ENCODE data around the gene CACNG7. TPM values are rescaled to one million over a fixed set of nuclear protein-coding genes. Genes with fewer than 3 reads are reported as not detected.
"Not testable (repeated sequence)": the region's sequence is repeated elsewhere in the genome, so short reads cannot be mapped to it uniquely, and the experiment has no call there.

Gene CACNG7
- total RNA-seq, 2 experiments from 2014 or later: not detected

DNA sequence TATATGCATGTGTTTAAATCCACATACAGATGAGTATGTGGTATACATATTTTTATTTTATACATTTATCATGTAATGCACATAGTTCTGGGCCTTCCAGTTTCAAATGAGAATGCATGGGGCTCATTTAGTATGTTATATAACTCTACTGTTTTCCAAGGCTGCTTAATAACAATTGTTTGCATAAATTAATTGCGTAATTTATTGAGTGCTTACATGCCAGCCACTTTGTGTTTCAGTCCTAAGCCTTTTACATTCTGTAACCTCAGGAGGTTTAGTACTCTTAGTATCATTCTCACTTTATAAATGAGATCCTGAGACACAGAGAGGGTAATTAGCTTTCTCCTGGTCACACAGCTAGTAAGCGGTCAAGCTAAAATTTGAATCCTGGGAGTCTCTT lies 36.9 kb downstream of the CACNG7 start:
- POLR2A ChIA-PET: no interaction called here
- Mint-ChIP-seq H3K27ac (no peak overlapping the region), H3K9me3 (no peaks in the 10 kb centered on the region), H3K27me3 (peaks cover 34% of the 10 kb centered on the region), H3K4me1 (ENCODE audit: low read depth) (no peaks in the 10 kb centered on the region), H3K36me3 (ENCODE audit: low read depth) (no peaks in the 10 kb centered on the region), H3K4me3 (no peak overlapping the region)
- intact Hi-C loops (cut with micrococcal nuclease): loop anchor here (10.0 kb wide), 1 partner anchor 79 kb away; no protein-coding TSS in a partner anchor
- CTCF ChIA-PET: interaction anchor here (1.2 to 2.0 kb wide), 2 partner anchors 24 to 84 kb away, joined by 3 to 5 read pairs; no protein-coding TSS in a partner anchor
- no peak for DNase-seq
- no peak for ATAC-seq
- TF ChIP-seq, protein P1, sequence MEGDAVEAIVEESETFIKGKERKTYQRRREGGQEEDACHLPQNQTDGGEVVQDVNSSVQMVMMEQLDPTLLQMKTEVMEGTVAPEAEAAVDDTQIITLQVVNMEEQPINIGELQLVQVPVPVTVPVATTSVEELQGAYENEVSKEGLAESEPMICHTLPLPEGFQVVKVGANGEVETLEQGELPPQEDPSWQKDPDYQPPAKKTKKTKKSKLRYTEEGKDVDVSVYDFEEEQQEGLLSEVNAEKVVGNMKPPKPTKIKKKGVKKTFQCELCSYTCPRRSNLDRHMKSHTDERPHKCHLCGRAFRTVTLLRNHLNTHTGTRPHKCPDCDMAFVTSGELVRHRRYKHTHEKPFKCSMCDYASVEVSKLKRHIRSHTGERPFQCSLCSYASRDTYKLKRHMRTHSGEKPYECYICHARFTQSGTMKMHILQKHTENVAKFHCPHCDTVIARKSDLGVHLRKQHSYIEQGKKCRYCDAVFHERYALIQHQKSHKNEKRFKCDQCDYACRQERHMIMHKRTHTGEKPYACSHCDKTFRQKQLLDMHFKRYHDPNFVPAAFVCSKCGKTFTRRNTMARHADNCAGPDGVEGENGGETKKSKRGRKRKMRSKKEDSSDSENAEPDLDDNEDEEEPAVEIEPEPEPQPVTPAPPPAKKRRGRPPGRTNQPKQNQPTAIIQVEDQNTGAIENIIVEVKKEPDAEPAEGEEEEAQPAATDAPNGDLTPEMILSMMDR (IDR thresholded peaks at IDR 0.05): no peak

DNA sequence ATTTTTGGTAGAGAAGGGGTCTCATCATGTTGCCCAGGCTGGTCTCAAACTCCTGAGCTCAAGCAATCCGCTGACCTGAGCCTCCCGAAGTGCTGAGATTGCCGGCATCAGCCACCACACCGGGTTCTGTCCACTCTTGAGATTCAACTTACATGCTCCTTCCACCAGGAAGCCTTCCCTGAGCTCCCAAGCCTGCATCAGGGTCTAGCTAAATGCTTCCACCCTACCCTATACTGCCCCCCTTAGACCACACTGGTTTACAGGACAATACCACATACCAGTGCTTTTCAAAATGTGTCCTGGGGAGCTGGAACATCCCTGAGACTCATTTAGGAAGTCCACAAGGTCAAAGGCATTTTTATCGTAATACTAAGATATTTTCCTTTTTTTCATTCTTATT lies 38.5 kb downstream of the CACNG7 start:
- DNase-seq: no peak
- Mint-ChIP-seq H3K4me3 (no peak overlapping the region), H3K27ac (no peak overlapping the region), H3K4me1 (ENCODE audit: low read depth) (no peaks in the 10 kb centered on the region), H3K9me3 (no peaks in the 10 kb centered on the region), H3K27me3 (peaks cover 29% of the 10 kb centered on the region), H3K36me3 (ENCODE audit: low read depth) (no peaks in the 10 kb centered on the region)
- POLR2A ChIA-PET: interaction anchor here (0.7 kb wide), 1 partner anchor 258 kb away, joined by 4 read pairs; no protein-coding TSS in a partner anchor
- ATAC-seq: no peak
- intact Hi-C loops (cut with micrococcal nuclease): loop anchor here (10.0 kb wide), 1 partner anchor 77 kb away; no protein-coding TSS in a partner anchor
- CTCF ChIA-PET: interaction anchor here (1.2 to 2.0 kb wide), 4 partner anchors 11 to 155 kb away, joined by 3 to 9 read pairs (median 6); no protein-coding TSS in a partner anchor
- TF ChIP-seq, protein P1 (IDR thresholded peaks at IDR 0.05): no peak

DNA sequence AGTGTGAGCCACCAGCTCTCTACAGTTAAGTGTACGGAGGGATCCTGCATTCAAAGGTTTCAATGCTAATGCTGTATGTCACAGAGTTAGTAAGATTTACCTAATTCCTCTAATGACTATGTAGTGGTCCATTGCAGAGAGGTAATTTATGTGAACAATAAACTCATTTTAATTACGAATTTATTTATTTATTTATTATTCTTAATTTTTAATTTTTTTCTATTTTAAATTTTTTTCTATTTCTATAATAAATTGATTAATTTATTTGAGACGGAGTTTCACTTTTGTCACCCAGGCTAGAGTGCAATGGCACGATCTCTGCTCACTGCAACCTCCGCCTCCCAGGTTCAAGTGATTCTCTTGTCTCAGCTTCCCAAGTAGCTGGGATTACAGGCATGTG lies 39.5 kb downstream of the CACNG7 start:
- H3K4me3 Mint-ChIP-seq; H3K36me3 Mint-ChIP-seq (ENCODE audit: low read depth); H3K27ac Mint-ChIP-seq; H3K9me3 Mint-ChIP-seq; ATAC-seq; H3K4me1 Mint-ChIP-seq (ENCODE audit: low read depth); DNase-seq; POLR2A ChIA-PET: not testable (repeated sequence)
- H3K27me3 Mint-ChIP-seq: peaks cover 24% of the 10 kb centered on the region
- CTCF ChIA-PET: interaction anchor here (1.4 to 2.0 kb wide), 2 partner anchors 12 to 75 kb away, joined by 7 to 9 read pairs; no protein-coding TSS in a partner anchor
- intact Hi-C loops (cut with micrococcal nuclease): loop anchor here (10.0 kb wide), 1 partner anchor 76 kb away; no protein-coding TSS in a partner anchor

DNA sequence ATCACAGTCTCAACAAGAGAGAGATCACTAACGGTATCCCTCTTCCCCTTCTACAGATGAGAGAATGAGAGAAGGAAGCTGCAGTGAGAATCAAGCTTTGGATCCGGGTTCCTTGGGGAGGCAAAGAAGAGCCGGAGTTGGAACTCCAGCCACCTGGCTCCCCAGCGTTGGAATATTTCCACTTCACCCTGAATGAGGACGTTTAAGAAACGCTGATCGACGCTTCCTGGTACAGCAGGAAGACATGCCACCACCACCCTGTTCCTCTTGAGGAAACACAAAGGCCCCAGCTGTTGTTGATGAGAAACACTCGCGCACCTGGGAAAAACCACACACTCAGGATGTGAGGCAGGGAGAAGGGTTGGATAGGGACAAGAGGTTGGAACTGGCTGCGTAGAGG lies 42.4 kb downstream of the CACNG7 start:
- DNase-seq (no peak), ATAC-seq (no peak)
- intact Hi-C loops (cut with micrococcal nuclease): no loop called here
- ChIA-PET POLR2A (no interaction called here), CTCF (interaction anchor here (1.1 kb wide), 1 partner anchor 73 kb away, joined by 3 read pairs; no protein-coding TSS in a partner anchor)
- Mint-ChIP-seq H3K27ac (no peak overlapping the region), H3K4me1 (ENCODE audit: low read depth) (no peaks in the 10 kb centered on the region), H3K4me3 (no peak overlapping the region), H3K27me3 (peaks cover 24% of the 10 kb centered on the region), H3K9me3 (no peaks in the 10 kb centered on the region), H3K36me3 (ENCODE audit: low read depth) (no peaks in the 10 kb centered on the region)
- TF ChIP-seq, protein P1 (IDR thresholded peaks at IDR 0.05): no peak

DNA sequence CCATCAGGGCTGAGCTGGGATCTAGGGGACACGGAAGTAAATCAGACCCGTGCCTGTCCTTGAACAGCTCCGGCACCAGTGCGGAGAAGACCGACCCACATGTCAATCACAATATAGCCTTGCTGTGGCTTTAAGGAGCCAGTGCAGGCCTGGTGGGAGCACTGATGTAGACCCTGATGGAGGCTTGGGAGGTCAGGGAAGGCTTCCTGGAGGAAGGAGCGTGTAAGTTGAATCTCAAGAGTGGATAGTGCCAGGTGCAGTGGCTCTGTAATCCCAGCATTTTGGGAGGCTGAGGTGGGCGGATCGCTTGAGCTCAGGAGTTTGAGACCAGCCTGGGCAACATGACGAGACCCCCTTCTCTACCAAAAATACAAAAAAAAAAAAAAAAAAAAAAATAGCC lies 42.9 kb downstream of the CACNG7 start:
- CTCF ChIA-PET: interaction anchor here (1.1 kb wide), 1 partner anchor 72 kb away, joined by 3 read pairs; no protein-coding TSS in a partner anchor
- Mint-ChIP-seq H3K27ac (no peak overlapping the region), H3K27me3 (peaks cover 29% of the 10 kb centered on the region), H3K4me3 (no peak overlapping the region), H3K9me3 (no peaks in the 10 kb centered on the region), H3K36me3 (ENCODE audit: low read depth) (no peaks in the 10 kb centered on the region), H3K4me1 (ENCODE audit: low read depth) (no peaks in the 10 kb centered on the region)
- no peak for ATAC-seq
- POLR2A ChIA-PET: no interaction called here
- intact Hi-C loops (cut with micrococcal nuclease): no loop called here
- TF ChIP-seq, protein P1 (IDR thresholded peaks at IDR 0.05): no peak
- DNase-seq: no peak

Measured in activated CD8-positive, alpha-beta T cell treated with anti-CD3 and anti-CD28 coated beads for 36 hours (primary cell).